A549 (cell line): ENCODE results near the gene AIRE. TPM values are rescaled to one million over a fixed set of nuclear protein-coding genes. Genes with fewer than 3 reads are reported as not detected.

Experiments
- ATAC-seq, 2 experiments: fragments of 200-7000 bp in 1 of 2; fragments of >200 bp in 1 of 2; cut with Nextera tagmentation in 1 of 2; cut with Tn5 transposase in 1 of 2; 3 replicates each; pipeline versions ENCODE4 v1.8.0 to v1.9.1; 2018 to 2020; ENCODE audit warnings: mild to moderate bottlenecking in 1 of 2, moderate library complexity in 1 of 2
- CTCF ChIA-PET: fragments of 300-600 bp; sonication (Branson Sonifier 250); formaldehyde crosslinking; extraction: SDS; loops from one replicate; lab custom pipeline; 2021; ENCODE audit warnings: antibody characterized with exemption, inconsistent platforms; lab: Yijun Ruan, JAX
- POLR2A ChIA-PET: fragments of 350-600 bp; formaldehyde crosslinking; extraction: SDS; loops from one replicate; lab custom pipeline; 2021; ENCODE audit warnings: antibody characterized with exemption, inconsistent platforms; lab: Yijun Ruan, JAX
- DNase-seq, 2 experiments: peaks; one replicate each; pipeline versions ENCODE4 v3.0.0 to v3.0.0-alpha.2; 2011 to 2016; ENCODE audit warnings: low read depth in 1 of 2, low spot score in 1 of 2
- FAIRE-seq: peaks from 2 replicates; lab custom pipeline; 2011; peaks lifted over from hg19 to GRCh38; lab: Jason Lieb, UNC
- H3K27ac ChIP-seq, 2 experiments: fragments of >200 bp; sonication (Bioruptor Twin); formaldehyde crosslinking; 3 replicates each; pipeline ENCODE4 v1.5.1; 2016 to 2017
- H3K4me1 ChIP-seq: fragments of >200 bp; sonication (Bioruptor Twin); formaldehyde crosslinking; 3 replicates; pipeline ENCODE4 v1.6.1; 2016
- H3K4me2 ChIP-seq: fragments of >200 bp; sonication (Bioruptor Twin); formaldehyde crosslinking; 3 replicates; pipeline ENCODE4 v1.6.1; 2016
- H3K4me3 ChIP-seq: fragments of >200 bp; sonication (Bioruptor Twin); formaldehyde crosslinking; 3 replicates; pipeline ENCODE4 v1.5.1; 2016
- H3K9me3 ChIP-seq: fragments of >200 bp; sonication (Bioruptor Twin); formaldehyde crosslinking; 3 replicates; pipeline ENCODE4 v1.6.1; 2016
- BCL3 ChIP-seq: fragments of >200 bp; sonication (Bioruptor Twin); formaldehyde crosslinking; IDR thresholded peaks from 3 replicates; pipeline ENCODE4 v1.6.1; 2016
- CHD2 ChIP-seq: fragments of 150-350 bp; IDR thresholded peaks from 2 replicates; pipeline ENCODE4 v1.6.1; 2014; ENCODE audit warnings: low read length; ENCODE audit not compliant: partially characterized antibody
- CTCF ChIP-seq: fragments of >200 bp; sonication (Bioruptor Twin); formaldehyde crosslinking; IDR thresholded peaks from 3 replicates; pipeline ENCODE4 v1.5.1; 2016
- EHF ChIP-seq: fragments of 250-450 bp; sonication (Bioruptor Pico); IDR thresholded peaks from 2 replicates; pipeline ENCODE4 v1.5.0; 2020; ENCODE audit warnings: mild to moderate bottlenecking
- EHMT2 ChIP-seq: fragments of 200-600 bp; sonication (generic); IDR thresholded peaks from 2 replicates; pipeline ENCODE4 v1.6.1; 2016; ENCODE audit warnings: antibody characterized with exemption, low read depth, mild to moderate bottlenecking, moderate library complexity
- EP300 ChIP-seq, 2 experiments: fragments of >200 bp; sonication (Bioruptor Twin); formaldehyde crosslinking; IDR thresholded peaks; 2 replicates in 1 of 2; 3 replicates in 1 of 2; pipeline ENCODE4 v1.6.1; 2016 to 2017
- FOSB ChIP-seq: fragments of 250-450 bp; sonication (Bioruptor Pico); IDR thresholded peaks from 2 replicates; pipeline ENCODE4 v1.5.0; 2020; ENCODE audit warnings: mild to moderate bottlenecking, moderate library complexity
- FOSL2 ChIP-seq, 2 experiments: fragments of 450-650 bp in 1 of 2; fragments of >200 bp in 1 of 2; sonication (Bioruptor Twin) in 1 of 2; formaldehyde crosslinking; IDR thresholded peaks; 2 replicates each; pipeline versions ENCODE4 v1.5.0 to v1.6.1; 2016 to 2020; ENCODE audit warnings: mild to moderate bottlenecking in 1 of 2, moderate library complexity in 1 of 2
- GATA3 ChIP-seq: IDR thresholded peaks from 2 replicates; pipeline ENCODE4 v1.6.1; 2012; ENCODE audit warnings: borderline replicate concordance
- KDM1A ChIP-seq: fragments of 200-600 bp; sonication (generic); IDR thresholded peaks from 2 replicates; pipeline ENCODE4 v1.6.1; 2016; ENCODE audit warnings: low read depth, mild to moderate bottlenecking
- MAX ChIP-seq: IDR thresholded peaks from 2 replicates; pipeline ENCODE4 v1.6.1; 2012
- MYC ChIP-seq: IDR thresholded peaks from 2 replicates; pipeline ENCODE4 v1.6.1; 2012; ENCODE audit warnings: mild to moderate bottlenecking, inconsistent platforms, low read length, improper control_type of control experiment, borderline replicate concordance
- NFE2L2 ChIP-seq: fragments of 150-350 bp; conservative IDR thresholded peaks from 2 replicates; pipeline ENCODE4 v1.6.1; 2014; ENCODE audit warnings: low read length
- NPAS2 ChIP-seq: fragments of 250-450 bp; sonication (Bioruptor Pico); IDR thresholded peaks from 2 replicates; pipeline ENCODE4 v1.8.0; 2022; ENCODE audit warnings: mild to moderate bottlenecking, moderate library complexity, borderline replicate concordance
- PBX3 ChIP-seq: IDR thresholded peaks from 2 replicates; pipeline ENCODE4 v1.6.1; 2012
- TP53 ChIP-seq: fragments of 250-450 bp; sonication (Bioruptor Pico); IDR thresholded peaks from 2 replicates; pipeline ENCODE4 v1.5.0; 2021; ENCODE audit warnings: mild to moderate bottlenecking, moderate library complexity
- ZFP36 ChIP-seq: fragments of 450-650 bp; IDR thresholded peaks from 2 replicates; pipeline ENCODE4 v1.6.1; 2014; ENCODE audit warnings: borderline replicate concordance; ENCODE audit not compliant: partially characterized antibody
- ZNF302 ChIP-seq: fragments of 250-450 bp; sonication (Bioruptor Pico); IDR thresholded peaks from 2 replicates; pipeline ENCODE4 v1.9.0; 2021; ENCODE audit warnings: inconsistent platforms, mild to moderate bottlenecking, moderate library complexity
- WGBS: methylation state at CpG from one replicate; pipeline ENCODE4 v1.1.6; 2017; ENCODE audit errors: missing lambda C conversion rate; 5-methylcytosine and 5-hydroxymethylcytosine counted together
- polyA plus RNA-seq, 4 experiments: library from polyadenylated mRNA; depleted of rRNA in 3 of 4; stranded (reverse); fragments of >200 nt; fragmentation: RNase III in 1 of 4; extraction: RNeasy Plus Mini Kit Qiagen cat#74134 plus additional on column Dnase treatment in 1 of 4; gene quantifications; 2 replicates in 3 of 4; 3 replicates in 1 of 4; pipeline ENCODE4 v1.2.3, GENCODE V29; 2011 to 2017

AIRE gene
- polyA plus RNA-seq, 2 of the 4 experiments (the other 2 are of a cell fraction), result not detected

- WGBS, result no CpG with 5 or more reads among the region's 19 CpGs
- ChIA-PET CTCF (interaction anchor here (0.9 kb wide), 1 partner anchor 36 kb away, joined by 4 read pairs; no protein-coding TSS in a partner anchor), POLR2A (no interaction called here)
- no peak within 1 kb of the TSS for H3K27ac ChIP-seq
- TF ChIP-seq EHF (CRISPR knock-in tag) (no peak), EP300 (IDR thresholded peaks at IDR 0.05) (no peak), KDM1A (no peak), CTCF (no peak), ZNF302 (CRISPR knock-in tag) (no peak), TP53 (CRISPR knock-in tag) (no peak), MAX (no peak), GATA3 (no peak), FOSL2 (IDR thresholded peaks at IDR 0.05) (no peak), FOSL2 (CRISPR knock-in tag; IDR thresholded peaks at IDR 0.05) (no peak), FOSB (CRISPR knock-in tag) (no peak), ZFP36 (no peak)
- TF ChIP-seq, all 56 proteins: peak for 0
- Histone ChIP-seq H3K9me3 (no peaks in the 10 kb centered on the region), H3K4me1 (no peaks in the 10 kb centered on the region), H3K4me3 (no peak within 1 kb of the TSS), H3K4me2 (no peak within 1 kb of the TSS)
- FAIRE-seq (no peak), DNase-seq (no peak), ATAC-seq (no peak)
Measured at GRCh38 chr21:44261675-44262295, 23.9 kb upstream of the AIRE start, which contains the start of gene DNMT3L. DNMT3L (minus strand) TSS chr21:44261897; CDS start chr21:44261259, 638 bp downstream.

GRCh38 chr21:44262338-44263056, 23.2 kb upstream of the AIRE start:
- WGBS, result no CpG with 5 or more reads among the region's 12 CpGs
- ATAC-seq, result no peak
- H3K4me2 ChIP-seq, result no peak overlapping the region
- no peak overlapping the region for H3K4me3 ChIP-seq
- no peaks in the 10 kb centered on the region for H3K4me1 ChIP-seq
- H3K9me3 ChIP-seq, result no peaks in the 10 kb centered on the region
- POLR2A ChIA-PET, result no interaction called here
- no peak overlapping the region for H3K27ac ChIP-seq
- CTCF ChIA-PET, result interaction anchor here (0.9 kb wide), 1 partner anchor 35 kb away, joined by 4 read pairs; no protein-coding TSS in a partner anchor
- no peak for TF ChIP-seq PBX3
- no peak for TF ChIP-seq MYC
- no peak for TF ChIP-seq CHD2
- no peak for TF ChIP-seq NPAS2
- TF ChIP-seq NFE2L2, result no peak
- TF ChIP-seq BCL3, result no peak
- TF ChIP-seq MAX, result no peak
- TF ChIP-seq EHMT2, result no peak
- DNase-seq, result no peak
- FAIRE-seq, result no peak
